ENCODE measurements around the gene CES1.
"Not testable (repeated sequence)": the region's sequence is repeated elsewhere in the genome, so short reads cannot be mapped to it uniquely, and the experiment has no call there.

The CES1 gene

GRCh38 chr16:55843105-55843395 lies 10.2 kb upstream of the CES1 start:
- Mint-ChIP-seq H3K4me3 (no peak overlapping the region), H3K4me1 (peaks cover 2% of the 10 kb centered on the region), H3K36me3 (no peaks in the 10 kb centered on the region), H3K27ac (no peak overlapping the region), H3K9me3 (no peaks in the 10 kb centered on the region), H3K27me3 (peaks cover 7% of the 10 kb centered on the region)
- ATAC-seq (ENCODE audit: low read depth) = no peak
- no peak for DNase-seq (ENCODE audit: low spot score in 2 of 2)

GRCh38 chr16:55842369-55843104 lies 9.6 kb upstream of the CES1 start:
- DNase-seq (ENCODE audit: low spot score in 2 of 2) (no peak), ATAC-seq (ENCODE audit: low read depth) (no peak)
- Mint-ChIP-seq H3K27me3 (peaks cover 7% of the 10 kb centered on the region), H3K4me3 (no peak overlapping the region), H3K36me3 (no peaks in the 10 kb centered on the region), H3K4me1 (peaks cover 2% of the 10 kb centered on the region), H3K27ac (no peak overlapping the region), H3K9me3 (no peaks in the 10 kb centered on the region)

- no peak for DNase-seq (ENCODE audit: low spot score in 2 of 2)
- ATAC-seq (ENCODE audit: low read depth) = no peak
- H3K27ac Mint-ChIP-seq = no peak overlapping the region
- H3K9me3 Mint-ChIP-seq = peaks cover 3% of the 10 kb centered on the region
- peaks cover 7% of the 10 kb centered on the region for H3K4me1 Mint-ChIP-seq
- no peaks in the 10 kb centered on the region for H3K36me3 Mint-ChIP-seq
- no peak overlapping the region for H3K4me3 Mint-ChIP-seq
- H3K27me3 Mint-ChIP-seq = peaks cover 4% of the 10 kb centered on the region
Observed at GRCh38 chr16:55839115-55839514, 6.2 kb upstream of the CES1 start.

- Mint-ChIP-seq H3K27me3 (peaks cover 2% of the 10 kb centered on the region), H3K36me3 (no peaks in the 10 kb centered on the region), H3K4me1 (peaks cover 11% of the 10 kb centered on the region), H3K4me3 (no peak overlapping the region), H3K27ac (no peak overlapping the region), H3K9me3 (peaks cover 3% of the 10 kb centered on the region)
- DNase-seq (ENCODE audit: low spot score in 2 of 2) = no peak
- no peak for ATAC-seq (ENCODE audit: low read depth)
Observed at GRCh38 chr16:55836158-55836611, 3.3 kb upstream of the CES1 start.

- no peak for ATAC-seq (ENCODE audit: low read depth)
- DNase-seq (ENCODE audit: low spot score in 2 of 2) = no peak
- Mint-ChIP-seq H3K27me3 (peaks cover 7% of the 10 kb centered on the region), H3K9me3 (peaks cover 6% of the 10 kb centered on the region), H3K4me1 (peaks cover 11% of the 10 kb centered on the region), H3K27ac (no peak overlapping the region), H3K36me3 (no peaks in the 10 kb centered on the region), H3K4me3 (no peak overlapping the region)
Observed at GRCh38 chr16:55835581-55835980, 2.7 kb upstream of the CES1 start.

- H3K4me3 Mint-ChIP-seq; H3K9me3 Mint-ChIP-seq; H3K27ac Mint-ChIP-seq; ATAC-seq (ENCODE audit: low read depth); DNase-seq (ENCODE audit: low spot score in 2 of 2); H3K27me3 Mint-ChIP-seq; H3K4me1 Mint-ChIP-seq; H3K36me3 Mint-ChIP-seq: not testable (repeated sequence)
Observed at GRCh38 chr16:55835173-55835572, 2.3 kb upstream of the CES1 start.

- no peaks in the 10 kb centered on the region for H3K36me3 Mint-ChIP-seq
- DNase-seq (ENCODE audit: low spot score in 2 of 2) (no peak), ATAC-seq (ENCODE audit: low read depth) (peak; percentile 45)
- H3K27ac Mint-ChIP-seq = no peak overlapping the region
- H3K27me3 Mint-ChIP-seq = peaks cover 6% of the 10 kb centered on the region
- peaks cover 7% of the 10 kb centered on the region for H3K9me3 Mint-ChIP-seq
- peaks cover 9% of the 10 kb centered on the region for H3K4me1 Mint-ChIP-seq
- no peak overlapping the region for H3K4me3 Mint-ChIP-seq
Observed at GRCh38 chr16:55834049-55834448, 1.2 kb upstream of the CES1 start.

GRCh38 chr16:55832425-55832772 lies 497 bp downstream of the CES1 start:
- Mint-ChIP-seq H3K4me1 (peaks cover 9% of the 10 kb centered on the region), H3K9me3 (peaks cover 7% of the 10 kb centered on the region), H3K4me3 (no peak overlapping the region), H3K36me3 (no peaks in the 10 kb centered on the region), H3K27me3 (peaks cover 9% of the 10 kb centered on the region), H3K27ac (no peak overlapping the region)
- ATAC-seq (ENCODE audit: low read depth) (no peak), DNase-seq (ENCODE audit: low spot score in 2 of 2) (no peak)

GRCh38 chr16:55830658-55831294 lies 2.1 kb downstream of the CES1 start:
- Mint-ChIP-seq H3K27me3 (peaks cover 9% of the 10 kb centered on the region), H3K36me3 (no peaks in the 10 kb centered on the region), H3K4me1 (peaks cover 9% of the 10 kb centered on the region), H3K4me3 (no peak overlapping the region), H3K9me3 (peaks cover 7% of the 10 kb centered on the region), H3K27ac (peak overlapping the region; percentile 19)
- DNase-seq (ENCODE audit: low spot score in 2 of 2) (no peak), ATAC-seq (ENCODE audit: low read depth) (no peak)

- H3K27ac Mint-ChIP-seq; ATAC-seq (ENCODE audit: low read depth); DNase-seq (ENCODE audit: low spot score in 2 of 2); H3K4me3 Mint-ChIP-seq; H3K4me1 Mint-ChIP-seq; H3K36me3 Mint-ChIP-seq; H3K9me3 Mint-ChIP-seq: not testable (repeated sequence)
- H3K27me3 Mint-ChIP-seq = peaks cover 12% of the 10 kb centered on the region
Observed at GRCh38 chr16:55829232-55829631, 3.7 kb downstream of the CES1 start.

- Mint-ChIP-seq H3K9me3 (peaks cover 4% of the 10 kb centered on the region), H3K4me3 (no peak overlapping the region), H3K4me1 (peaks cover under 1% of the 10 kb centered on the region), H3K27ac (no peak overlapping the region), H3K36me3 (no peaks in the 10 kb centered on the region), H3K27me3 (peaks cover 12% of the 10 kb centered on the region)
- ATAC-seq (ENCODE audit: low read depth) = no peak
- DNase-seq (ENCODE audit: low spot score in 2 of 2) = no peak
Observed at GRCh38 chr16:55828680-55829079, 4.2 kb downstream of the CES1 start.

- Mint-ChIP-seq H3K36me3 (peaks cover 2% of the 10 kb centered on the region), H3K4me3 (no peak overlapping the region), H3K27me3 (peaks cover 20% of the 10 kb centered on the region), H3K9me3 (no peaks in the 10 kb centered on the region), H3K27ac (no peak overlapping the region), H3K4me1 (no peaks in the 10 kb centered on the region)
- ATAC-seq (ENCODE audit: low read depth) = no peak
- no peak for DNase-seq (ENCODE audit: low spot score in 2 of 2)
Observed at GRCh38 chr16:55825115-55825728, 7.7 kb downstream of the CES1 start.

GRCh38 chr16:55824473-55825000 lies 8.4 kb downstream of the CES1 start:
- no peak overlapping the region for H3K27ac Mint-ChIP-seq
- peaks cover 2% of the 10 kb centered on the region for H3K36me3 Mint-ChIP-seq
- ATAC-seq (ENCODE audit: low read depth) = no peak
- peaks cover 20% of the 10 kb centered on the region for H3K27me3 Mint-ChIP-seq
- no peaks in the 10 kb centered on the region for H3K9me3 Mint-ChIP-seq
- no peak overlapping the region for H3K4me3 Mint-ChIP-seq
- DNase-seq (ENCODE audit: low spot score in 2 of 2) = no peak
- H3K4me1 Mint-ChIP-seq = no peaks in the 10 kb centered on the region

GRCh38 chr16:55822280-55822810 lies 10.6 kb downstream of the CES1 start:
- peaks cover 2% of the 10 kb centered on the region for H3K36me3 Mint-ChIP-seq
- ATAC-seq (ENCODE audit: low read depth) (no peak), DNase-seq (ENCODE audit: low spot score in 2 of 2) (no peak)
- no peaks in the 10 kb centered on the region for H3K4me1 Mint-ChIP-seq
- H3K4me3 Mint-ChIP-seq = no peak overlapping the region
- no peak overlapping the region for H3K27ac Mint-ChIP-seq
- peaks cover 3% of the 10 kb centered on the region for H3K9me3 Mint-ChIP-seq
- peaks cover 25% of the 10 kb centered on the region for H3K27me3 Mint-ChIP-seq
